Peyer's patch (tissue), 4 donors: ENCODE measurements around the gene CD164. TPM values are rescaled to one million over a fixed set of nuclear protein-coding genes. Genes with fewer than 3 reads are reported as not detected.
A peak's percentile ranks its signal among the peaks of the same experiment; 100 is the strongest.

Experiments
- DNase-seq, 3 donors: peaks; one replicate each; pipeline ENCODE4 v3.0.0-alpha.2; 2017 to 2019
- H3K27ac ChIP-seq, 4 donors: fragments of 200-600 bp; sonication (generic); one replicate each; pipeline ENCODE4 v1.5.1; 2016 to 2019
- H3K27me3 ChIP-seq, 2 donors: fragments of 200-600 bp; sonication (generic); one replicate each; pipeline ENCODE4 v1.5.1; 2019
- H3K36me3 ChIP-seq, 3 donors: fragments of 200-600 bp; sonication (generic); one replicate each; pipeline ENCODE4 v1.5.1; 2016 to 2019
- H3K4me1 ChIP-seq, 4 donors: fragments of 200-600 bp; sonication (generic); one replicate each; pipeline ENCODE4 v1.5.1; 2016 to 2019
- H3K4me3 ChIP-seq, 4 donors: fragments of 200-600 bp; sonication (generic); 1 replicate in 3 of 4; 2 replicates in 1 of 4; pipeline ENCODE4 v1.5.1; 2016 to 2019; ENCODE audit warnings: mild to moderate bottlenecking in 1 of 4
- H3K9me3 ChIP-seq, 4 donors: fragments of 200-600 bp; sonication (generic); one replicate each; pipeline ENCODE4 v1.5.1; 2016 to 2019; ENCODE audit warnings: mild to moderate bottlenecking in 1 of 4
- POLR2A ChIP-seq, 2 donors: fragments of 450-650 bp; IDR thresholded peaks; one replicate each; pipeline ENCODE4 v1.5.1; 2017; ENCODE audit warnings: antibody characterized with exemption in 2 of 2, mild to moderate bottlenecking in 2 of 2, moderate library complexity in 2 of 2
- total RNA-seq, 4 donors: library from RNA; depleted of rRNA; stranded (reverse); fragments of >200 nt; gene quantifications; one replicate each; pipeline ENCODE4 v1.1.0, GENCODE V29; 2016
- TF ChIP-seq, protein P1 (sequence below), 6 experiments: fragments of 450-650 bp in 4 of 6; fragments of 200-600 bp in 2 of 6; sonication (generic) in 1 of 6; IDR thresholded peaks; one replicate each; pipeline ENCODE4 v1.5.1; 2017 to 2019; ENCODE audit warnings: antibody characterized with exemption in 6 of 6, mild to moderate bottlenecking in 3 of 6, moderate library complexity in 1 of 6

CD164 gene
- total RNA-seq, 4 donors from 2014 or later = 62.7 to 382 (median 216) TPM

GRCh38 chr6:109358204-109358603 lies 24.1 kb downstream of the CD164 start:
- TF ChIP-seq, protein P1, sequence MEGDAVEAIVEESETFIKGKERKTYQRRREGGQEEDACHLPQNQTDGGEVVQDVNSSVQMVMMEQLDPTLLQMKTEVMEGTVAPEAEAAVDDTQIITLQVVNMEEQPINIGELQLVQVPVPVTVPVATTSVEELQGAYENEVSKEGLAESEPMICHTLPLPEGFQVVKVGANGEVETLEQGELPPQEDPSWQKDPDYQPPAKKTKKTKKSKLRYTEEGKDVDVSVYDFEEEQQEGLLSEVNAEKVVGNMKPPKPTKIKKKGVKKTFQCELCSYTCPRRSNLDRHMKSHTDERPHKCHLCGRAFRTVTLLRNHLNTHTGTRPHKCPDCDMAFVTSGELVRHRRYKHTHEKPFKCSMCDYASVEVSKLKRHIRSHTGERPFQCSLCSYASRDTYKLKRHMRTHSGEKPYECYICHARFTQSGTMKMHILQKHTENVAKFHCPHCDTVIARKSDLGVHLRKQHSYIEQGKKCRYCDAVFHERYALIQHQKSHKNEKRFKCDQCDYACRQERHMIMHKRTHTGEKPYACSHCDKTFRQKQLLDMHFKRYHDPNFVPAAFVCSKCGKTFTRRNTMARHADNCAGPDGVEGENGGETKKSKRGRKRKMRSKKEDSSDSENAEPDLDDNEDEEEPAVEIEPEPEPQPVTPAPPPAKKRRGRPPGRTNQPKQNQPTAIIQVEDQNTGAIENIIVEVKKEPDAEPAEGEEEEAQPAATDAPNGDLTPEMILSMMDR (IDR thresholded peaks at IDR 0.05) = no peak
- no peak for TF ChIP-seq POLR2A (IDR thresholded peaks at IDR 0.05)
- DNase-seq = no peak
- Histone ChIP-seq H3K9me3 (no peaks in the 10 kb centered on the region), H3K4me3 (no peak overlapping the region), H3K27ac (no peak overlapping the region), H3K4me1 (no peaks in the 10 kb centered on the region), H3K27me3 (no peaks in the 10 kb centered on the region), H3K36me3 (peaks cover 0 to 53% (median 0%) of the 10 kb centered on the region in 3 donors)

GRCh38 chr6:109356237-109356636 lies 26.0 kb downstream of the CD164 start:
- H3K9me3 ChIP-seq = no peaks in the 10 kb centered on the region
- no peak for TF ChIP-seq POLR2A (IDR thresholded peaks at IDR 0.05)
- TF ChIP-seq, protein P1 (IDR thresholded peaks at IDR 0.05) = no peak
- H3K4me3 ChIP-seq = no peak overlapping the region
- no peak overlapping the region for H3K27ac ChIP-seq
- no peaks in the 10 kb centered on the region for H3K27me3 ChIP-seq
- peaks cover 0 to 13% (median 3%) of the 10 kb centered on the region in 4 donors for H3K4me1 ChIP-seq
- no peak for DNase-seq
- peaks cover 0 to 36% (median 0%) of the 10 kb centered on the region in 3 donors for H3K36me3 ChIP-seq

- H3K4me3 ChIP-seq = no peak overlapping the region
- H3K9me3 ChIP-seq = no peaks in the 10 kb centered on the region
- no peaks in the 10 kb centered on the region for H3K27me3 ChIP-seq
- H3K36me3 ChIP-seq = peaks cover 0 to 10% (median 0%) of the 10 kb centered on the region in 3 donors
- H3K4me1 ChIP-seq = peaks cover 0 to 58% (median 13%) of the 10 kb centered on the region in 4 donors
- TF ChIP-seq, protein P1 (IDR thresholded peaks at IDR 0.05) = peak in 1 of 6 experiments; percentile 1
- TF ChIP-seq POLR2A (IDR thresholded peaks at IDR 0.05) = no peak
- peak in 1 of 3 donors; percentile 63 for DNase-seq
- H3K27ac ChIP-seq = peak overlapping the region in 3 of 4 donors; percentile 67 to 94 (median 83)
Measured at GRCh38 chr6:109351231-109352130, 30.8 kb downstream of the CD164 start.

DNA sequence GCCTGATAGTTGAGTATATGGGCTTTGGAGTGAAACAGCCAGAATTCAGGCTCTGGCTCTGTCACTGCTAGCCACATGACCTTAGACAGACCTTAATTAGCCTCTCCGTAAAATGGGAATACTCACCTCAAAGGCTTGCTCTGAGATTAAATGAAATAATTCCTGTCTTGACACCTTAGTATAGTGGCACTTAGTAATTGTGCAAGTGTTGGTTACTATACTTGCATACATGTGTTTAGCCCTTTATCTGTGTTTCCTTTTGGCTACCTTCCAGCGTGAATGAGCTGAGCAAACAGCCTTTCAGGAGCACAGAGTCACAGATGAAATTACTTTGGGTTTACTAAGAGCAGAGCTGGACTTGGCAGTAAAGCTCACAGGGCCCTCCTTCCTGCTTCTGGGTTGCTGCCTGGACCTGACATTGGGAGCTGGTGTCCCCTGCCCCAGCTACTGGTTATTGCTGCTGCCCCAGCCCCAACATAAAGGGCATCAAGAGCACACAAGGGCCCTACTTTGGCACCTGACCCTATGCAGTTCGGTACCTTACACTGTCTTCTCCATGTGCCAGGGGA lies 32.8 kb downstream of the CD164 start:
- TF ChIP-seq, protein P1 (IDR thresholded peaks at IDR 0.05) = no peak
- peak in 1 of 2 donors; percentile 57 for TF ChIP-seq POLR2A (IDR thresholded peaks at IDR 0.05)
- Histone ChIP-seq H3K9me3 (no peaks in the 10 kb centered on the region), H3K4me3 (no peak overlapping the region), H3K27ac (peak overlapping the region in 3 of 4 donors; percentile 67 to 94 (median 83)), H3K36me3 (no peaks in the 10 kb centered on the region), H3K27me3 (no peaks in the 10 kb centered on the region), H3K4me1 (peaks cover 0 to 60% (median 13%) of the 10 kb centered on the region in 4 donors)
- DNase-seq = peak in 2 of 3 donors; percentile 66 to 80

DNA sequence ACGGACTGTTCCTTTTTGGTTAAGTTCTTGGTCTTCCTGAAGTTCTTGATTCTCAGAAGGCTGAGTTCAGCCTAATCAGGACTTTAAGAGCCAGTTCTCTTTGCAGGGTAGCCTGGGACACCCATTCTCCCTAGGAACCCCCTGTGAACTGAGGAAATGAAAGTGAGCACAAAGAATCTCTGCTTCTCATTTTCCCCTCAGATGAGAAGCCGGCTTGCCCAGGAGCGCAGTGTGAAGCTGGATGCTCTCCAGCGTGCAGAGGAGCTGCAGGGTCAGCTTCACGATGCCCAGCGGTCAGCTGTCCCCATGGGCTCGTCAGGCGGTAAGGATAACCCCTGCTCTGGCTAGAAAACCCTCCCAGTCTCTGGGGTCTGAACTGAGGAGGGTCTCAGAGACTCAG lies 34.0 kb downstream of the CD164 start:
- Histone ChIP-seq H3K27me3 (no peaks in the 10 kb centered on the region), H3K4me3 (no peak overlapping the region), H3K9me3 (no peaks in the 10 kb centered on the region), H3K4me1 (peaks cover 0 to 60% (median 13%) of the 10 kb centered on the region in 4 donors), H3K27ac (peak overlapping the region in 3 of 4 donors; percentile 67 to 85 (median 83)), H3K36me3 (no peaks in the 10 kb centered on the region)
- no peak for TF ChIP-seq POLR2A (IDR thresholded peaks at IDR 0.05)
- TF ChIP-seq, protein P1 (IDR thresholded peaks at IDR 0.05) = no peak
- DNase-seq = no peak
